Cardiac muscle cell (in vitro differentiated cells and primary cell): ENCODE data around the gene RFPL3. TPM values are rescaled to one million over a fixed set of nuclear protein-coding genes. Genes with fewer than 3 reads are reported as not detected.
"Not testable (repeated sequence)": the region's sequence is repeated elsewhere in the genome, so short reads cannot be mapped to it uniquely, and the experiment has no call there.

Experiments used
- DNase-seq, 2 donors: peaks; one replicate each; pipeline versions ENCODE4 v3.0.0 to v3.0.0-alpha.2; 2010 to 2017; ENCODE audit warnings: low read depth in 1 of 2, low spot score in 1 of 2
- H3K27ac ChIP-seq: fragments of 200-600 bp; sonication (generic); 2 replicates; pipeline ENCODE4 v1.5.1; 2016
- H3K27me3 ChIP-seq: fragments of 200-600 bp; sonication (generic); 2 replicates; pipeline ENCODE4 v1.6.0; 2016; ENCODE audit warnings: control low read depth
- H3K36me3 ChIP-seq: fragments of 200-600 bp; sonication (generic); 2 replicates; pipeline ENCODE4 v1.5.1; 2016; ENCODE audit warnings: control low read depth
- H3K4me1 ChIP-seq: fragments of 200-600 bp; sonication (generic); 2 replicates; pipeline ENCODE4 v1.8.1; 2017; ENCODE audit warnings: low read depth, mild to moderate bottlenecking, mixed run types
- H3K4me3 ChIP-seq: fragments of 200-600 bp; sonication (generic); 2 replicates; pipeline ENCODE4 v1.5.1; 2016; ENCODE audit warnings: mild to moderate bottlenecking
- H3K9me3 ChIP-seq: fragments of 200-600 bp; sonication (generic); 2 replicates; pipeline ENCODE4 v1.5.1; 2017; ENCODE audit warnings: low read depth, mild to moderate bottlenecking, control low read depth
- CTCF ChIP-seq: IDR thresholded peaks from 2 replicates; pipeline ENCODE4 v1.5.1; 2012; ENCODE audit warnings: low read depth, mild to moderate bottlenecking, low read length
- polyA plus RNA-seq: library from polyadenylated mRNA; unstranded; fragments of >200 nt; fragmentation: Nextera tagmentation; extraction: Ambion mirVana; gene quantifications from 2 replicates; pipeline ENCODE4 v1.2.1, GENCODE V29; 2016
- total RNA-seq: library from RNA; depleted of rRNA; stranded (reverse); fragments of >200 nt; gene quantifications from 2 replicates; pipeline ENCODE4 v1.2.3, GENCODE V29; 2016

The RFPL3 gene
- total RNA-seq = not detected in 2 replicates
- not detected in 2 replicates for polyA plus RNA-seq

- H3K4me1 ChIP-seq, H3K4me3 ChIP-seq, DNase-seq, H3K27ac ChIP-seq, H3K36me3 ChIP-seq, H3K9me3 ChIP-seq, H3K27me3 ChIP-seq: not testable (repeated sequence)
These were observed at the start of gene RFPL3 for GRCh38 chr22:32357567-32357966. TSS of gene RFPL3 (plus strand) at chr22:32357867. CDS start at chr22:32358072, 205 bp downstream.

GRCh38 chr22:32308191-32308590 lies 49.5 kb upstream of the RFPL3 start:
- Histone ChIP-seq H3K4me3 (no peak overlapping the region), H3K4me1 (no peaks in the 10 kb centered on the region), H3K36me3 (no peaks in the 10 kb centered on the region), H3K27ac (no peak overlapping the region), H3K27me3 (no peaks in the 10 kb centered on the region), H3K9me3 (no peaks in the 10 kb centered on the region)
- no peak for TF ChIP-seq CTCF
- no peak for DNase-seq

GRCh38 chr22:32308934-32309333 lies 48.7 kb upstream of the RFPL3 start:
- no peaks in the 10 kb centered on the region for H3K36me3 ChIP-seq
- H3K27ac ChIP-seq = no peak overlapping the region
- no peaks in the 10 kb centered on the region for H3K4me1 ChIP-seq
- H3K4me3 ChIP-seq = no peak overlapping the region
- no peaks in the 10 kb centered on the region for H3K27me3 ChIP-seq
- H3K9me3 ChIP-seq = no peaks in the 10 kb centered on the region
- DNase-seq = no peak
- no peak for TF ChIP-seq CTCF

- H3K27me3 ChIP-seq = no peaks in the 10 kb centered on the region
- TF ChIP-seq CTCF = no peak
- no peak for DNase-seq
- H3K36me3 ChIP-seq = no peaks in the 10 kb centered on the region
- no peak overlapping the region for H3K27ac ChIP-seq
- H3K4me1 ChIP-seq = no peaks in the 10 kb centered on the region
- H3K9me3 ChIP-seq = no peaks in the 10 kb centered on the region
- no peak overlapping the region for H3K4me3 ChIP-seq
These were observed 47.9 kb upstream of the RFPL3 start for GRCh38 chr22:32309585-32310251.

GRCh38 chr22:32310777-32311176 lies 46.9 kb upstream of the RFPL3 start:
- no peaks in the 10 kb centered on the region for H3K4me1 ChIP-seq
- no peak overlapping the region for H3K4me3 ChIP-seq
- H3K9me3 ChIP-seq = no peaks in the 10 kb centered on the region
- H3K27me3 ChIP-seq = no peaks in the 10 kb centered on the region
- no peak for DNase-seq
- no peaks in the 10 kb centered on the region for H3K36me3 ChIP-seq
- no peak for TF ChIP-seq CTCF
- no peak overlapping the region for H3K27ac ChIP-seq

- Histone ChIP-seq H3K27me3 (no peaks in the 10 kb centered on the region), H3K9me3 (no peaks in the 10 kb centered on the region), H3K4me1 (no peaks in the 10 kb centered on the region), H3K36me3 (no peaks in the 10 kb centered on the region), H3K4me3 (no peak overlapping the region), H3K27ac (no peak overlapping the region)
- DNase-seq = no peak
- no peak for TF ChIP-seq CTCF
These were observed 46.1 kb upstream of the RFPL3 start for GRCh38 chr22:32311551-32312071.
